Suppressor macrophage treated with lipopolysaccharide for 4 hours (primary cell): ENCODE results near the gene NDUFB5.

Experiments
- DNase-seq: peaks from one replicate; pipeline ENCODE4 v3.0.0-alpha.2; 2020

NDUFB5 gene

DNA sequence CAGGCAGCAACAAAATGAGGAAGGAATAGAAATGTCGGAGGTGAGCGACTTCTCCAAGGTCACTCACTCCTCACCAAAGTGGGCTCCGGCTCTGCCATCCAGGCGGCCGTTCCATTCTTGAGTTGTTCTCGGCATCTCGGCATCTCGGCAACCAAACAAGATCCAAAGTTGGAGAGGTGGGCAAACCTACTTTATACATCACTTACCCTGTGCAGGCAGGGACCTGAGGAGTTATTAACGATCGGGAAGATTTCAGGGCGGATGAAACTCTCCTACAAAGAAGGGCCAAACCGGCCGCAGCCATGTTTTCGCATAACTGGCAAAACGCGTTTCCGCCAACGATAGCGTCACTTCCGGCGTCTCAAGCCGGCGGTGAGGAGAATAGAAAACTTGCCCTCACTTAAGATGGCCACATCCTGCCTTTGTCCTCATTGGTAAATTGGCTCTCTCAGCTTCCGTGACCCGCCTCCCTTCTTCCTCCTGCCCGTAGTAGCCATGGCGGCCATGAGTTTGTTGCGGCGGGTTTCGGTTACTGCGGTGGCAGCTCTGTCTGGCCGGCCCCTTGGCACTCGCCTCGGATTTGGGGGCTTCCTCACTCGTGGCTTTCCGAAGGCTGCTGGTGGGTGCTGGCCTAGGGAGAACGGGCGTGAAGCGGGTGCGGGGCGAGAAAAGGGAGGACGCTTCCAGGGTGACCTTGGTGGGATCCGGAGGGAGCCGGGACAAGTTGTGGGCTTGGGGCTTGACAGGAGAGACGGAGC, at the start of gene NDUFB5, which contains the start of gene MRPL47:
NDUFB5 (plus strand) TSS at position 474 of the 758 bp plus-strand sequence; CDS start at position 496, 22 bp downstream.
MRPL47 (minus strand) TSS at position 318 of the 758 bp plus-strand sequence; CDS start at position 304, 14 bp downstream.
- DNase-seq = peak; percentile 97

DNA sequence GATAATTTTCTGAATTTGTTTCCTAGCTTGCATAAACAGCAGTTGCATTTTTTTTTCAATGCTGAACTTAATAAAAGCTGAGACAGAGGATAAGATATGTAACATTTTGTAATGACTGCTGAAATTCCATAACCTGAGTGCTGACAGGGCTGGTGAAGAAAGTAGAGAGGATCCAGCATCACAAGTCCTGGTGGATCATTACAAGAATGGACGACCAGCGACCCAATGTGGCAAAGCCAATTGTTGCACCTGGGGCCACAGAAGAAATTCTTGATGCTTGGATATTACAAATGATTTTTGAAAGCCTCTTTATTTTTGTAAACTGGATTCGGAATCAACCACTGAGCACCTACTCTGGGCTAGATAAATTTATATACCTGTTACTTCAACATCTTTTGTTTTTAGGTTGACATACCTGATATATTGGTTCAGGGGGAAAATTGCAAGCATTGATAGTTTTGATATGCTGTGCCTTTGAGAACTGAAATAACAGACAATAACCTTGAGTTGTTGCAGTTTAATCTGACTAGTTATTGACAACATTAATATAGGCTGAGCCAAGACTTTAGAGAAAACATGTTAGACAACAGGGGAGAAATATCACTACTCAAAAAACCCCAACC, 45.7 kb upstream of the NDUFB5 start:
- peak; percentile 82 for DNase-seq

DNA sequence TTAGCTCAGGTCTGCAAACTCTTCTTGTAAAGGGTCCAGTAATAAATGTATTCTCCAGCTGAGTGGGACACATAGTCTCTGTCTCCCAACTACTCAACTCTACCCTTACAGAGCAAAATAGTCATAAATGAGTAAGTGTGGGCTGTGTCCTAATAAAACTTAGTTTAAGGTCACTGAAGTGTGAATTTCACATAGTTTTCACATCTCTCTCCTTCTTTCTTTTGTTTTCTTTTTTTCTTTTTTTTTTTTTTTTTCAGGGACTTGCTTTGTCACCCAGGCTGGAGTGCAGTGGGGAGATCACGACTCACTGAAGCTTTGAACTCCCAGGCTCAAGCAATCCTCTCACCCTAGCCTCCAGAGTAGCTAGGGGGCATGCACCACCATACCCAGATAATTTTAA, 43.8 kb upstream of the NDUFB5 start:
- no peak for DNase-seq

GRCh38 chr3:179562591-179563270, 41.9 kb upstream of the NDUFB5 start, which contains the start of gene ACTL6A:
ACTL6A (plus strand) TSS chr3:179562926; CDS start chr3:179563093, 167 bp downstream.
- DNase-seq = peak; percentile 99

- DNase-seq = peak; percentile 83
These were observed 41.3 kb upstream of the NDUFB5 start for GRCh38 chr3:179563271-179563783.

DNA sequence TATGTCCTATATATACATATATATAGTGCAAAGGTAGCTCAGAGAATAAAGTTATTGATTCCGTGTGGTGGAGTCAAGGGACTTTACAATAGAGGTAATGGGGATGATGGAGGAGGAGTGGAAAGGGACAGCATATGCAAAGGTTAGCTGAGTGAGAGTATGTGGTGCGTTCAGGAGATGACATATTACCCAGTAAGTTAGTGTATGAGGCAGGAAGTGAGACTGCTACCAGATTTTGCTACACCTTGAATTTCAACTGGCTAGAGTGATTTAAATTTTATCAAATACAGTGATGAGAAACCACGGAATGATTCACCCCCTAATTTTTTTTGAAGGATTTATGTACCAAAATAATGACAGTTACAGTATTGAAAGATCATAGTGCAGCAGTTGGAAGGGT, 39.1 kb upstream of the NDUFB5 start:
- DNase-seq = no peak

DNA sequence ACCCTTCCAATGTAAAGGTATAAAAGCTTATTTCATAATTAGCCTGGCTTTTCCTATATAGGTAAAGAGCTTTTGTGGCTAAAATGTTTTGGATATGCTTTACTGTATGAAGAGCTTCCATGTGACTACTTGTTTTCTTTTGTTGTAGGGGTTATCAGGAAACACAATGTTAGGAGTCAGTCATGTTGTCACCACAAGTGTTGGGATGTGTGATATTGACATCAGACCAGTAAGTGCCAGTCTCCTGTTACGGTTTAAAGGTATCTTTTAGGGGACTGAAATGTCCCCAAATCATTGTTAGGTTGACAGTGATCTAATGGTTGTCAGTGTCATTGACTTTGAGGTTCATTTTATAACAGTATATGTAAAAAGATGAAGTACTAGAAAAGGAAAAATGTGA, 23.6 kb upstream of the NDUFB5 start:
- no peak for DNase-seq

- DNase-seq = peak; percentile 45
These were observed 15.5 kb upstream of the NDUFB5 start for GRCh38 chr3:179589143-179589542.

DNA sequence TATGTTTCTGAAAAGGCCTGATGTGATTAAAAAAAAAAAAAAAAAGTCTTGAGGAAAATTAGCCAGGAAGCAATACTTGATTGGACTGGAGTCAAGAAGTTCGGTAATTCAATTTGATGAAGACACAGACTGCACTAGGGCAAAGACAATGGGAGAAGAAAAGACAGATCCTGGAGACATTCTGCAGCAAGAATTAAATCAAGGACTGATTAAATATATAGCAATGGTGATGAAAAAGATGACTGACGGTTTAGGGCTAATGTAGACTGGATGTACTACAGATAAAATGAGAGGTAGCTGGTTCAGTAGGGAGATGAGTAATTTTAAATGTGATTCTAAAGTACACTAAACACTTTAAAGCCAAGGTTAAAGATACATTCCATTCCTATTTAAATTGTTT, 13.9 kb upstream of the NDUFB5 start:
- DNase-seq = no peak

DNA sequence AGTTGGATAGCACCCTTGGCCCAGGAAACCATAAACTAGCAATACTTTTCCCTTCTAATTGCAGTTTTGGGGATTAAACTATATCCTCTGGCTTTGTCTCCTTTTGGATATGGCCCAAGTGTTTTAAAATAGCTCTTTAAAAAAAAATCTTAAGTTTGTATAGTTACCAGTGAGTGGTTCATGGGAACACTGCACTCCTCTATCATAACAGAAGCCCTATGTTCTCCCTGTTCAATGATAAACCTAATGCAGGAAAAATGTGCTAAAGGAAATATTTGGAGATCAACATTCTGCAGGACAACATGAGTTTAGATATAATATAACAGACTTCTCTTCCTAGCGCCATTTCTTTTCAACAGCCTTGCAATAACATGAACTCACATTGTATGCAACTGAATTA, 13.3 kb upstream of the NDUFB5 start:
- DNase-seq = no peak

DNA sequence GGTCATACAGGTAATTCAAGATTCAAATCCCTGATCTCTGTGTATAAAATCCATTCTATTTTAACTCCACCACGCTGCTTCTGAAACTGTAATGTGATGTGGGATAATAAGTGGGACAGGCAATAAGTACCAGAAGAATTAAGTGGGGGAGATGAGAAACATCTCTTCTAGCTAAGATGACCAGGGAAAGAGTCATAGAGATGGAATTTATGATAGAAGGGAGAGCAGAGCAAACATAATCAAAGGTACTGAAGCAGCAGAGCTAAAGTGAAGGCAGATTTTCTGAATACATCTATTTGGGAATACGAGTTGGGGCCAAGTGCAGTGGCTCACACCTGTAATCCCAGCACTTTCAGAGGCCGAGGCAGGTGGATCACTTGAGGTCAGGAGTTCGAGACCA, 5.1 kb upstream of the NDUFB5 start:
- no peak for DNase-seq

GRCh38 chr3:179603321-179603720, 1.3 kb upstream of the NDUFB5 start:
- peak; percentile 23 for DNase-seq

DNA sequence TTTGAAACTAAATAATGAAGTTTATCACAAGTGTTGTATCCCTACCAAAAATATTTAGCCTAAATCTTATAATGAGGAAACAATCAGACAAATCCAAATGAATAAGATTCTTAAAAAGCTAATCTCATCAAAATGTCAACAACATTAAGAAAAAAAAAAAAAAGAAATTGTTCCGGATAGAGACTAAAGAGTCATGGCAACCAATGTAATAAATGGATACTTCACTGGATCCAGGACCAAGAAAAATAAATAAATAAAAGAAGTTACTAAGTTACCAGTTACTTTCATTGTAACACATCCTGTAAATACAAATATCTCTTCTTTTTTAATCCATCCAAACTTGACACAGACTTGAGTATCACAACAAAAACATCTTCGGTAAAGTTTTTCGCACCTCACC, 763 bp upstream of the NDUFB5 start:
- no peak for DNase-seq

- no peak for DNase-seq
These were observed 2.0 kb downstream of the NDUFB5 start for GRCh38 chr3:179606534-179607085.

DNA sequence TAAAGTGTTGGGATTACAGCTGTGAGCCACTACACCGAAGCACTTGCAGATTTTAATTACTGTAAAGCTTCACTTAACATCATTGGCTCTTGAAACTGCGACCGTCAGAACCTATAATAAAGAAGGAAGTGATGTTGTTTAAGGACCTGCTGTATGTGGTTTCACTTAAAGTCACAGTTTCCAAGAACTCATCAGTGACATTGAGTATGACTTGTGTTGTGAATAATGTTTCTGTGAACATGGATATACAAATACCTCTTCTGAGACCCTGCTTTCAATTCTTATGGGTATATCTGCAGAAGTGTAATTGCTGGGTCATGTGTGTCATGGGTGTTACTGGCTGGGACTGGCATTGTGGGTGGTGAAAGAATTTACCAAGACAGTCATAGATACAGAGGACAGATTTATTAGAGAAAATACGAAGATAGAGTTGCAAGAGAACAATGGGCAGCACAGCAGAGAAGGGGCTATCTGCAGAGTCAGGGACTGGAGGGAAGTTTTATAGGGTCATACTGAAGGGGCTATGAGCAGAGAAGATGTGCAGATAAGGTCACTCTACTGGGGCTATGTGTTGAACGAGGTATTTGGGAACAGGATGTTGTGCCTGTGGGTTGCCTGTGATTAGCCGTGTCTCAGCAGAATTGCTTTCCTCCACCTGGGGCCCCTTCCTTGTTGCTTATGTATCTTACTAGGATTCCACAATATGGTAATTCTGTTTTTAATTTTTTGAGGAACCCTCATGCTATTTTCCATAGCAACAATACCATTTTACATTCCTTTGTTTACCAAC, 4.5 kb downstream of the NDUFB5 start:
- DNase-seq = peak; percentile 66

DNA sequence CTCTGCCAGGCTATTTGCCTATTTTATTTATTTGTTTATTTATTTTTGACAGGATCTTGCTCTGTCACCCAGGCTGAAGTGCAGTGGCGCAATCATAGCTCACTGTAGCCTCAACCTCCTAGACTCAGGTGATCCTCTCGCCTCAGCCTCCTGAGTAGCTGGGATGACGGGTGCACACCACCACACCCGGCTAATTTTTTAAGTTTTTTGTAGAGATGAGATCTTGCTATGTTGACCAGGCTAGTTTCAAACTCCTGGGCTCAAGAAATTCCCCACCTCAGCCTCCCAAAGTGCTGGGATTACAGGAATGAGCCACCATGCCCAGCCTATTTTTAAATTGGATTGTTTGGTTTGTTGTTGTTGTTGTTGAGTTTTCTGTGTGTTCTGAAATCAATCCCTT, 5.5 kb downstream of the NDUFB5 start:
- no peak for DNase-seq

DNA sequence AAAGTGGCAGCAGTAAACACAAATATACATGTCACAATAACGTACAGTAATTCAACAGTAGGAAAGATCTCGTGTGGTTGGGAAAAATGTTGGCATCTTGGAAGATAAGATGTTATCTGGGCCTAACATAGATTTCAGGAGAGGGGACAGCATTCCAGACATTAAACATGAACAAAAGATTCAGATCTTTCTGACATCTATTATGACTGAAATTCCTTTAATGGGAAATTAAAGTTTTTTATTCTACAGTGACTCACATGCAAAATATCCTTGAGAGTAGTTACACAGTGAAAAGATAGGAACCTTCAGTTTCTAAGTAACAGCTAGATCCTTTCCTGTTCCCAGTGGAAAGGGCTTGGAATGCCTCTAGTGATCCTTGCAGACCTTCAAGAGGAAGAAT, 9.2 kb downstream of the NDUFB5 start:
- no peak for DNase-seq

DNA sequence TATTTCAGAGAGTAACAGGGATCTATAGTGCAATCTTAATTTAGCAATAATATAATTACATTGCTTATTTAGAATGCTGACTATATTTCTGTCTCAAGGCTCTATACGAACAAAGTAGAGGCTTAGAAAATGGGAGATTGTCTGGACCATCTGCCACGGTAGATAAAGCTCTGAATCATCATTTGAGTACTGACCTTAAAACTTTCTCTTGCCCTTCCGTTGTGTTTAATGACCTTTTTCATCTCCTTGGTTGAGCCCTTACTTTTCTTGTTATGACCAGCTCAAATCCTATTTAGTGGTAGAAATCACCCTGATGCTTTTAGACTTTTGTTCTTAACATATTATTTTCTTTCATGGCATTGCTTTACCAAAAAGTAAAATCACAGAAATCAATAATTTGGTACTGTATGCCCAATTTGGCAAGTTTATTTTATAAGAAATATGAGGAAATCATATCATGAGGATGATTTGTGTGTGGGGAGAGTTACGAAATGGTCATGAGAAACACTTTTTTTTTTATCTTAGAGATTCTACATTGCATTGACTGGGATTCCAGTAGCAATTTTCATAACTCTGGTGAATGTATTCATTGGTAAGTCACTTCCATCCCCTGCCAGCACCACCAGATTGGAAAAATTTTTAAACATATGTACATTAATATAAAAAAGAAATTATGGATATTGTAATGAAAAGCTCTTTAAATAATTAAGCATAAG, 11.0 kb downstream of the NDUFB5 start:
- DNase-seq = peak; percentile 22

- DNase-seq = no peak
These were observed 17.4 kb downstream of the NDUFB5 start for GRCh38 chr3:179622023-179622422.

GRCh38 chr3:179624451-179624850, 19.9 kb downstream of the NDUFB5 start:
- no peak for DNase-seq

DNA sequence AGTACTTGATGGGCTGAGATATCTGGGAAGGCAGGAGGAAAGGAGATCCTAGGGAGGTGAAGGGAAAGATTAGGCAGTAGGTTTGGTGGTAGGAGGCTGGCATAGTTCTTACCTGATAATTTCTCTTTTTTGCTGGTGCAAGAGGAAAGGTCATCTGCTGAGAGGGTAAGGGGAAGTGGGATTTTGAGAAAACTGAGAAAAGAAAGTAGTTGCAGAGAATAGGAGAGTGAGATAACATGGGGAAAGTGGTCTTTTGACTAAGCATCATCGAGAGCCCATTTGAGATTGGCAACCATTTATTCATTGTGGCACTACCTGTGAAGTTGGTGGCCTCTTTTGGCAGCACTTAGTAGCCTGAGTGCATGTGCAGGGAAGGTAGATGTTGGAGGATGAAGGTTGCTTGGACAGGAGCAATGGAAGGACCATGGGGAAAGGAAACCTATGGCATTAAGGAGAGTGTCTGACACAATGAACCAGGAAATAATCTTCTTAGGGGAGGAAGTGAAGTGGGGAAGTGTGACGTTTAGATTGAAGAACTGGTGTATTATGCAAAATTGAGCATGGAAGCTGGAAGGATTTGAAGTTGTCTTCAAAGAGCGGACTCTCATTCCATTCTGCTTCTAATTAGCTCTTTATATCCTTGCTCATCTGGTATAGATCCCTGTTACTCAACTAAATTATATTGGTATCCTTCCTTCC, 26.3 kb downstream of the NDUFB5 start:
- DNase-seq = no peak
